HS-5 (cell line): Measurements from ENCODE around the gene EHBP1.

Source experiments
- DNase-seq: peaks from one replicate; pipeline ENCODE4 v3.0.0-alpha.2; 2012; ENCODE audit warnings: low read depth

EHBP1 gene

DNA sequence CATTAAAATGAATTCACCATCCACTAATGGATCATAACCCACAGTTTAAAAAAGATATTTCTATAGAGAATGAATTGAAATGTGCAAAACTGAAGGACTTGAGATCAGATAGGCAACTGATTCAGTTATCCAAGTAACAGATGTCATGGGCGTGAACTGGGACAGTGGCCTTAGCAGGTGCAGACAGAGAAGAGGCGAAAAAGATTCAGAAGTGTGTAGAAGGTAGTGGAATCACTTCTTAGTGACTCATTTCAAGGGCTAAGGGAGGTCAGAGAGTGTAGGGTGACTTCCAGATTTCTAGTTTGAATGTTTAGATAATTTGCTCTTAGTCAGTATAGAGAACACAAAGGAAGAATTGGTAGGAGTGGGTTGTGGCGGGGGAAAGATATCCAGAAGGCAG, 79.7 kb downstream of the EHBP1 start:
- no peak for DNase-seq

- DNase-seq = no peak
Observed at GRCh38 chr2:62785810-62786597, 80.5 kb downstream of the EHBP1 start.

DNA sequence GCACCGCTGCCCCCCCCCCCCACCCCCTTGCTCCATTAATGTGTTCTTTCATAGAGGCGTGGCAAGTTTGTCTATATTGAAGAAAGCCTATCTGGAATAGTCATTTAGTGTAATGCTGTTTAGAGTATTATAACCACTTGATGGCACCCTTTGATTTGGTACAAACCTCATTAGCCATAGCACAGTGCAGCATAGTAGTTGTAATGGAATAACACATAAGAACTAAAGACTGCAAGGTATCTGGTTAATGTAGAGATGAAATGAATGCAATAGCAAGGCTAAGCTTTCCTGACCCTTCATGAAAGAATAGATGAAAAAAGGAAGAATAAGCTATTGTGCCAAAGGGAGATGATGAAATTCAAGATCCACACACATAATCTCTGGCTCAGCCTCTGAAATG, 81.9 kb downstream of the EHBP1 start:
- DNase-seq = no peak

GRCh38 chr2:62789518-62789917, 84.0 kb downstream of the EHBP1 start:
- no peak for DNase-seq

GRCh38 chr2:62789918-62790317, 84.4 kb downstream of the EHBP1 start:
- no peak for DNase-seq

DNA sequence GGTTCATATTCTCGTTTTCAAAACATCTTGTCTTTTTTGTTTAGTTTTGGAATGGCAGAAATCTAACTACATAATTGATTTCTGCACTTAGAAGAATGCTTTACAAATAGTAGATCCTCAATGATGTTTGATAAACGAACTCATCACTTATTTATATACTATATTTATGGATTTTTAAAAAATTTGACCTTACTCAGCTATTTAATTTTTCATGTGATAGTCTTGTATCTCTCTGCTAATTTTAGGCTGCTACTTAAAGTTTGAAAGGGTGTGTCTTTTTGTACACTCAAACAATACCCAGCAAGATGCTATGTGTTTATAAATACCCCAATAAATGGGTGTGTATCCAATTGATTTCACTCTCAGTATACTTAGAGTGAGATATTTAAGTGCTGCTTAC, 86.9 kb downstream of the EHBP1 start:
- no peak for DNase-seq

DNA sequence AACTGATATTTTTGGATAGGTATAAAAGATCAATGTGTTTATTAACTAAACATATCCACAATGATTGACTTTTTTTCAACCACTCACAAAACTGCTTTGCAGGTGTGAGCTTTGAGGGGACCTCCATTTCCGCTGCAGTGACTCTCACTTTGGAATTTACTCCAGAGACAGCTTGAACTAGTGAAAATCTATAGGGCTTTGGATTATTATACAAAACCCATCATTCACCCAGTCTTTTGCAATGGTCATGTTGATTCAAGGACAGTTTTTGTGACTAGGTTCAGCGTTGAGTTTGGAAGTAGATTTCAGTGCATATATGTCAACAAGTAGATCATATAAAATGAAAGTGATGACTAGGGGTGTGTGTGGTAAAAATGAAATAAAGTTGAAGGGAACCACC, 87.7 kb downstream of the EHBP1 start:
- no peak for DNase-seq

- DNase-seq = no peak
Observed at GRCh38 chr2:62794791-62795190, 89.3 kb downstream of the EHBP1 start.

DNA sequence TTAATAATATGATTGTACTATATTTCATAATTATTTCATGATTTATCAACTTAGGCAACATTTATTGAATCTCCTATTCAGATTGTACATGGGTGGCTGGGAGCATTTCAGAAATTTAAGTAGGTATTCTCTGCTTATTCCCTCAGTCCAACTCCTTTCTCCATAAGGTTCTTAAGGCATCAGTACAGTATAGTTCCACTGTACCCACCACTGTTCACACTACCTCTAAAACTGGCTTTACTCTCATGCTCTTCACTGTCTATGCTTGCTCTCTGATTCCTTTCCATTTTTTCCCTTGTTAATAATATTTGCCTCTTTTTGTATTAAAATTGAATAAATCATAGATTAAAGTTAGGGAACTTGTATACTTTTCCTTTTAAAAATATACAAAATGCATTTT, 89.8 kb downstream of the EHBP1 start:
- no peak for DNase-seq

GRCh38 chr2:62797107-62797506, 91.6 kb downstream of the EHBP1 start:
- DNase-seq = no peak

- no peak for DNase-seq
Observed at GRCh38 chr2:62800618-62801017, 95.1 kb downstream of the EHBP1 start.

- DNase-seq = no peak
Observed at GRCh38 chr2:62801110-62801509, 95.6 kb downstream of the EHBP1 start.

DNA sequence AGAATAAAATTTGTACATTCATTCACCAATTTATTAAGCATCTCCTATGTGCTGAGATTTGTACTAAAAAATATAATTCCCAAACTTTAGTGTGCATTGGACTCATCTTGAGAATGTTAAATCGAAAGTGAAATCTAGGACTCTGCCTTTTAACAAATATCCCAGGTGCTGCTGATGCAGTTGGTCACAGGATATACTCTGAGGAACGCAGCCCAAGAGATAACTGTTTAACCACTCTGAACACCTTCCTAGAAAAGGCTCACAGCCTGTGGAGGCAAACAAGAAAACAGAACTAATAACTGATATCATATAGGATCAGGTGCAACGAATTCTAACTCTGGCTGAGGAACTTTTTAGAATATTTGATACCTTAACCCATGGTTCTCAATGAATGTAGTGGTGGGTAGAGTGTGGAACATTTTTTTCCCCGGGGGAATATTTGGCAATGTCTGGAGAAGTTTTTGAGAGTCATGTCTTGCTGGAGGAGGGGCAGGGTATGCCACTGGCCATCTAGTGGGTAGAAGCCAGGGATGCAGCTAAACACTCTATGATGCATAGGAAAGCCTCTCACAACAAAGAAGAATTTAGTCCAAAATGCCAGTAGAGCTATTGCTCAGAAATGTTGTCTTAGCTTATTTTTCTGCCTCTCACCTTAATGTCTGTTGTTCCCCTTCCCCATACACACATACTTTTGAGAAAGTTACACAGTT, 96.5 kb downstream of the EHBP1 start:
- no peak for DNase-seq

- no peak for DNase-seq
Observed at GRCh38 chr2:62803961-62804360, 98.4 kb downstream of the EHBP1 start.

GRCh38 chr2:62806231-62806630, 100.7 kb downstream of the EHBP1 start:
- DNase-seq = no peak

- DNase-seq = no peak
Observed at GRCh38 chr2:62808554-62808953, 103.0 kb downstream of the EHBP1 start.

DNA sequence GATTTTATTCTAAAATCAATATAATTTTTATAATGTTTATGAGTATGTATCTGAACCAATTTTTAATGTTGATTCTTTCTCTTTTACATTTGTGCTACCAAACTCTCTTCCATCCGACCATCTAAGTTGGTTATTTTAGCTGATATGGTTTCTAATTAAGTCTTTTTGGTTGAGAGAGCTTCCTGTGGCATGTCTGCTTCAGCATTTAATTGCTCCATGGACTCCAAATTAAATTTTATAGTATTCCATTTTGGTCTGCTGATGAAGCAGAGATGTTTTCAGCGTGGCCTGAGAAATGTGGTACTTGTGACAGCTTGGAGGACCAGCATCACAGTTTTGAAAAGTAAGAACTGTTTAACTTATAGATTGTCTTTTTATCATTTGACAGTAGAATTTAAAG, 105.6 kb downstream of the EHBP1 start:
- DNase-seq = no peak

DNA sequence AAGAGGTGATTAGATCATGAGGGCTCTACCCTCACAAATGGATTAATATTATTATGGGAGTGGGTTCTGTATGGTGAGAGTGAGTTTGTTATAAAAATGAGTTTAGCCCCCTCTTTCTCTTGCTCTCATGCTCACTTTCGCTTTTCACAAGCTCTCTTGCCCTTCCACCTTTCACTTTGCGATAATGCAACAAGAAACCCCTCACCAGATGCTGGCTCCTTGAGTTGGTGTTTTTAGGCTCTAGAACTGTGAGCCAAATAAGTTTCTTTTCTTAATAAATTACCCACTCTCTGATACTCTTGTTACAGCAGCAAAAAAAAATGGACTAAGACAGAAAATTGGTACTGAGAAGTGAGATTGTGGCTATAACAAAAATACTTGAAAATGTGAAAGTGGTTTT, 106.5 kb downstream of the EHBP1 start:
- no peak for DNase-seq

- DNase-seq = no peak
Observed at GRCh38 chr2:62812921-62813825, 107.7 kb downstream of the EHBP1 start.

GRCh38 chr2:62814123-62814522, 108.6 kb downstream of the EHBP1 start:
- DNase-seq = peak; percentile 65

DNA sequence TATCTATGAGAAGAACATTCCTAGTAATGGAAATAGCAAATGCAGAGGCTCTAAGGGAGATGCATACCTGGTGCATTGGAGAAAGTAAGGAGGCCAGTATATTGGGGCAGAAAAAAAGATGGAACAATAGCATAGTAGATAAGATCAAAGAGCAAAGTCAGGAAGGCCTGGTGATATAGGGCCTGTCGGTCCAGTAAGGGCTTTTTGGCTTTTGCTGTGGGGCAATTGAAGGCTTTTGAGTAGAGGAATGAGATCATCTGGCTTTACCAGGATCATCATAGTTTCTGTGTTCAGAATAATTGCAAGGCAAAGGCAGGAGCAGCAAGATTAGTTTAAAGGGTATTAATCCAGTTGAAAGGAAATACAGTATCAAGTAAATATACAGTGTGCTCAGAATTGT, 111.8 kb downstream of the EHBP1 start:
- DNase-seq = no peak

DNA sequence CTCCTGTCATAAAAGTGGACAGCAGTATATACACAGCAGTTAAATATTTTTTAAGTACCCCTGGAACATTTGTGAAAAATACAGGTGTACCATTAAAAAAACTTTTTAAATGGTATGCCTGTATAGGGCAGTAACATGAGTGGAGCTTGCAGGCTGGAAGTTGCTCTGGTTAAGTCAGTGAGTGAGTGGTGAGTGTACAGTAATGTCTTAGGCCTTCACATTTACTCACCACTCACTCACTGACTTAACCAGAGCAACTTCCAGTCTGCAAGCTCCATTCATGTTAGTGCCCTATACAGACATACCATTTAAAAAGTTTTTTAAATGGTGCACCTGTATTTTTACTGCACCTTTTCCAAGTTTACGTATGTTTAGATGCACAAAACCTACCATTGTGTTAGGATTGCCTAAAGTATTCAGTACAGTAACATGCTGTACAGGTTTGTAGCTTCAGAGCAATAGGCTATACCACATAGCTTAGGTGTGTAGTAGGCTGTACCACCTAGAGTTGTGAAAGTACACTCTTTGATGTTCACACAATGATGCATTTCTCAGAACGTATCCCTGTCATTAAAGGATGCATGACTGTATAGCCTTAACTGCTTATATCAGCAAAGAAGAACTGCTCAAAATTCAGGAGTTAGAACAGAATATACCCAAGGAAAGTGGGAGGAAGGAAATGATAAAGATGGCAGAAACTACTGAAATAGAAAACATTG, 112.6 kb downstream of the EHBP1 start:
- DNase-seq = no peak
